Activated CD4-positive, alpha-beta memory T cell treated with anti-CD3 and anti-CD28 coated beads, Interleukin-2, amount 10 ng/mL, durations not matched to agents 7 days and 5 days (primary cell): ENCODE results near the gene PDE1C. TPM values are rescaled to one million over a fixed set of nuclear protein-coding genes. Genes with fewer than 3 reads are reported as not detected.

Source experiments
- CTCF ChIA-PET: fragments of 350-600 bp; sonication (Branson Sonifier 250); formaldehyde crosslinking; loops from one replicate; lab custom pipeline; 2021; ENCODE audit warnings: antibody characterized with exemption, inconsistent platforms; lab: Charles Lee
- POLR2A ChIA-PET: fragments of 350-600 bp; sonication (Branson Sonifier 250); formaldehyde crosslinking; loops from one replicate; lab custom pipeline; 2021; ENCODE audit warnings: antibody characterized with exemption; lab: Charles Lee
- DNase-seq: peaks from one replicate; pipeline ENCODE4 v3.0.0-alpha.2; 2020
- H3K27ac Mint-ChIP-seq: one replicate; pipeline ENCODE4 v1.8.0; 2021; ENCODE audit warnings: mild to moderate bottlenecking, mixed read lengths
- H3K27me3 Mint-ChIP-seq: one replicate; pipeline ENCODE4 v1.8.0; 2021; ENCODE audit warnings: mixed read lengths
- H3K36me3 Mint-ChIP-seq: one replicate; pipeline ENCODE4 v1.8.0; 2021; ENCODE audit warnings: low read depth, mixed read lengths
- H3K4me1 Mint-ChIP-seq: one replicate; pipeline ENCODE4 v1.8.0; 2021; ENCODE audit warnings: mixed read lengths
- H3K4me3 Mint-ChIP-seq: one replicate; pipeline ENCODE4 v1.8.0; 2021; ENCODE audit warnings: mild to moderate bottlenecking, mixed read lengths
- H3K9me3 Mint-ChIP-seq: one replicate; pipeline ENCODE4 v1.8.0; 2021; ENCODE audit warnings: mixed read lengths
- total RNA-seq, 2 experiments: library from RNA; stranded (reverse); gene quantifications; one replicate each; pipeline ENCODE4 v1.2.3, GENCODE V29; 2021

The PDE1C gene
- total RNA-seq, 2 experiments from 2014 or later = not detected

- Mint-ChIP-seq H3K27me3 (no peaks in the 10 kb centered on the region), H3K4me1 (no peaks in the 10 kb centered on the region), H3K9me3 (no peaks in the 10 kb centered on the region), H3K27ac (no peak overlapping the region), H3K36me3 (no peaks in the 10 kb centered on the region), H3K4me3 (no peak overlapping the region)
- CTCF ChIA-PET = no interaction called here
- no peak for DNase-seq
- POLR2A ChIA-PET = no interaction called here
Measured at GRCh38 chr7:31991846-31992245, 78.4 kb downstream of the PDE1C start.

GRCh38 chr7:31991406-31991805, 78.8 kb downstream of the PDE1C start:
- H3K4me1 Mint-ChIP-seq = no peaks in the 10 kb centered on the region
- CTCF ChIA-PET = no interaction called here
- POLR2A ChIA-PET = no interaction called here
- H3K4me3 Mint-ChIP-seq = no peak overlapping the region
- no peaks in the 10 kb centered on the region for H3K27me3 Mint-ChIP-seq
- H3K9me3 Mint-ChIP-seq = no peaks in the 10 kb centered on the region
- no peaks in the 10 kb centered on the region for H3K36me3 Mint-ChIP-seq
- no peak for DNase-seq
- no peak overlapping the region for H3K27ac Mint-ChIP-seq

- Mint-ChIP-seq H3K36me3 (no peaks in the 10 kb centered on the region), H3K4me3 (no peak overlapping the region), H3K27me3 (no peaks in the 10 kb centered on the region), H3K27ac (no peak overlapping the region), H3K4me1 (no peaks in the 10 kb centered on the region), H3K9me3 (peaks cover 11% of the 10 kb centered on the region)
- CTCF ChIA-PET = no interaction called here
- POLR2A ChIA-PET = no interaction called here
- DNase-seq = no peak
Measured at GRCh38 chr7:31986878-31987518, 83.2 kb downstream of the PDE1C start.

GRCh38 chr7:31982962-31983361, 87.2 kb downstream of the PDE1C start:
- Mint-ChIP-seq H3K9me3 (peaks cover 13% of the 10 kb centered on the region), H3K27ac (no peak overlapping the region)

GRCh38 chr7:31981874-31982390, 88.3 kb downstream of the PDE1C start:
- no peaks in the 10 kb centered on the region for H3K4me1 Mint-ChIP-seq
- CTCF ChIA-PET = no interaction called here

More at GRCh38 chr7:31982962-31983361, 87.2 kb downstream of the PDE1C start:
- ChIA-PET POLR2A (no interaction called here), CTCF (no interaction called here)
- H3K4me1 Mint-ChIP-seq = no peaks in the 10 kb centered on the region
- H3K36me3 Mint-ChIP-seq = no peaks in the 10 kb centered on the region
- no peak for DNase-seq
- no peaks in the 10 kb centered on the region for H3K27me3 Mint-ChIP-seq
- H3K4me3 Mint-ChIP-seq = no peak overlapping the region

GRCh38 chr7:31979690-31980330, 90.4 kb downstream of the PDE1C start:
- ChIA-PET CTCF (no interaction called here), POLR2A (no interaction called here)
- Mint-ChIP-seq H3K9me3 (peaks cover 8% of the 10 kb centered on the region), H3K4me3 (no peak overlapping the region), H3K36me3 (no peaks in the 10 kb centered on the region), H3K27ac (no peak overlapping the region), H3K27me3 (no peaks in the 10 kb centered on the region), H3K4me1 (no peaks in the 10 kb centered on the region)
- no peak for DNase-seq

More at GRCh38 chr7:31981874-31982390, 88.3 kb downstream of the PDE1C start:
- Mint-ChIP-seq H3K9me3 (peaks cover 13% of the 10 kb centered on the region), H3K4me3 (no peak overlapping the region), H3K36me3 (no peaks in the 10 kb centered on the region), H3K27ac (no peak overlapping the region), H3K27me3 (no peaks in the 10 kb centered on the region)
- POLR2A ChIA-PET = no interaction called here
- DNase-seq = no peak

- peaks cover 6% of the 10 kb centered on the region for H3K9me3 Mint-ChIP-seq
- H3K27me3 Mint-ChIP-seq = no peaks in the 10 kb centered on the region
- H3K4me1 Mint-ChIP-seq = no peaks in the 10 kb centered on the region
- ChIA-PET POLR2A (no interaction called here), CTCF (no interaction called here)
- H3K4me3 Mint-ChIP-seq = no peak overlapping the region
- no peak overlapping the region for H3K27ac Mint-ChIP-seq
- H3K36me3 Mint-ChIP-seq = no peaks in the 10 kb centered on the region
- DNase-seq = no peak
Measured at GRCh38 chr7:31975546-31975945, 94.7 kb downstream of the PDE1C start.

- ChIA-PET POLR2A (no interaction called here), CTCF (no interaction called here)
- H3K4me3 Mint-ChIP-seq = no peak overlapping the region
- H3K4me1 Mint-ChIP-seq = no peaks in the 10 kb centered on the region
- H3K27ac Mint-ChIP-seq = no peak overlapping the region
- H3K36me3 Mint-ChIP-seq = no peaks in the 10 kb centered on the region
- DNase-seq = no peak
- H3K9me3 Mint-ChIP-seq = peaks cover 9% of the 10 kb centered on the region
- H3K27me3 Mint-ChIP-seq = no peaks in the 10 kb centered on the region
Measured at GRCh38 chr7:31974351-31974750, 95.9 kb downstream of the PDE1C start.

GRCh38 chr7:31971049-31971667, 99.0 kb downstream of the PDE1C start:
- Mint-ChIP-seq H3K4me1 (no peaks in the 10 kb centered on the region), H3K36me3 (no peaks in the 10 kb centered on the region), H3K4me3 (no peak overlapping the region), H3K27me3 (no peaks in the 10 kb centered on the region), H3K9me3 (peaks cover 9% of the 10 kb centered on the region), H3K27ac (no peak overlapping the region)
- POLR2A ChIA-PET = no interaction called here
- no peak for DNase-seq
- CTCF ChIA-PET = no interaction called here

- no peak for DNase-seq
- Mint-ChIP-seq H3K4me1 (no peaks in the 10 kb centered on the region), H3K9me3 (peaks cover 9% of the 10 kb centered on the region), H3K27ac (no peak overlapping the region), H3K27me3 (no peaks in the 10 kb centered on the region), H3K4me3 (no peak overlapping the region), H3K36me3 (no peaks in the 10 kb centered on the region)
- CTCF ChIA-PET = no interaction called here
- POLR2A ChIA-PET = no interaction called here
Measured at GRCh38 chr7:31970501-31970900, 99.7 kb downstream of the PDE1C start.

GRCh38 chr7:31963569-31964175, 106.5 kb downstream of the PDE1C start:
- Mint-ChIP-seq H3K9me3 (peaks cover 3% of the 10 kb centered on the region), H3K4me3 (no peak overlapping the region), H3K36me3 (no peaks in the 10 kb centered on the region), H3K27ac (no peak overlapping the region), H3K4me1 (no peaks in the 10 kb centered on the region), H3K27me3 (no peaks in the 10 kb centered on the region)
- no peak for DNase-seq
- ChIA-PET CTCF (no interaction called here), POLR2A (no interaction called here)

GRCh38 chr7:31962246-31962645, 108.0 kb downstream of the PDE1C start:
- Mint-ChIP-seq H3K27me3 (no peaks in the 10 kb centered on the region), H3K4me3 (no peak overlapping the region), H3K9me3 (peaks cover 3% of the 10 kb centered on the region), H3K4me1 (no peaks in the 10 kb centered on the region), H3K27ac (no peak overlapping the region), H3K36me3 (no peaks in the 10 kb centered on the region)
- ChIA-PET CTCF (no interaction called here), POLR2A (no interaction called here)
- no peak for DNase-seq

- Mint-ChIP-seq H3K9me3 (peaks cover 2% of the 10 kb centered on the region), H3K27ac (no peak overlapping the region), H3K36me3 (no peaks in the 10 kb centered on the region), H3K27me3 (no peaks in the 10 kb centered on the region), H3K4me1 (no peaks in the 10 kb centered on the region), H3K4me3 (no peak overlapping the region)
- ChIA-PET POLR2A (no interaction called here), CTCF (no interaction called here)
- no peak for DNase-seq
Measured at GRCh38 chr7:31958226-31958625, 112.0 kb downstream of the PDE1C start.
